HEK293 (cell line): Measurements from ENCODE around the gene POLR1B.
"Not testable (repeated sequence)": the region's sequence is repeated elsewhere in the genome, so short reads cannot be mapped to it uniquely, and the experiment has no call there.

Source experiments
- CTCF ChIA-PET: fragments of 350-600 bp; formaldehyde crosslinking; extraction: SDS; loops from one replicate; lab custom pipeline; 2021; ENCODE audit warnings: antibody characterized with exemption; lab: Yijun Ruan, JAX
- POLR2A ChIA-PET: fragments of 300-600 bp; formaldehyde crosslinking; extraction: SDS; loops from one replicate; lab custom pipeline; 2020; ENCODE audit warnings: antibody characterized with exemption, inconsistent platforms; lab: Yijun Ruan, JAX
- H3K27ac ChIP-seq: fragments of 200-500 bp; sonication (Bioruptor generic); 2 replicates; pipeline ENCODE4 v1.5.1; 2014; ENCODE audit warnings: low read depth, low read length, control low read depth, inconsistent platforms; ENCODE audit errors: extremely low read depth
- H3K36me3 ChIP-seq, 2 experiments: fragments of 200-500 bp in 1 of 2; sonication (Bioruptor generic) in 1 of 2; 1 replicate in 1 of 2; 2 replicates in 1 of 2; pipeline ENCODE4 v1.5.1; 2014 to 2017; ENCODE audit warnings: inconsistent platforms in 2 of 2, low read length in 2 of 2; ENCODE audit not compliant: control insufficient read depth in 2 of 2, insufficient read depth in 1 of 2
- H3K4me1 ChIP-seq: fragments of 200-500 bp; sonication (Bioruptor generic); 2 replicates; pipeline ENCODE4 v1.5.1; 2014; ENCODE audit warnings: mild to moderate bottlenecking, low read length, inconsistent platforms; ENCODE audit not compliant: control insufficient read depth, insufficient read depth
- H3K4me3 ChIP-seq: 2 replicates; pipeline ENCODE4 v1.5.1; 2011; ENCODE audit warnings: low read depth, mild to moderate bottlenecking, control low read depth, low read length, moderate library complexity
- H3K9me3 ChIP-seq: fragments of 200-500 bp; sonication (Bioruptor generic); 2 replicates; pipeline ENCODE4 v1.5.1; 2014; ENCODE audit warnings: low read depth, low read length, inconsistent platforms; ENCODE audit not compliant: control insufficient read depth, insufficient read depth
- FEZF1 ChIP-seq: fragments of 450-650 bp; formaldehyde crosslinking; IDR thresholded peaks from 2 replicates; pipeline ENCODE4 v1.5.1; 2016; ENCODE audit warnings: missing biosample characterization, missing genetic modification characterization
- HIC1 ChIP-seq: fragments of 450-650 bp; formaldehyde crosslinking; IDR thresholded peaks from 2 replicates; pipeline ENCODE4 v1.5.1; 2016; ENCODE audit warnings: missing biosample characterization, missing genetic modification characterization
- MEIS1 ChIP-seq: sonication (generic); formaldehyde crosslinking; IDR thresholded peaks from 2 replicates; pipeline ENCODE4 v1.8.1; 2022; ENCODE audit warnings: missing genetic modification reagents, mild to moderate bottlenecking, borderline replicate concordance
- PRDM4 ChIP-seq: fragments of 450-650 bp; formaldehyde crosslinking; IDR thresholded peaks from 2 replicates; pipeline ENCODE4 v1.5.1; 2017; ENCODE audit warnings: missing biosample characterization, missing genetic modification characterization
- REPIN1 ChIP-seq: fragments of 450-650 bp; formaldehyde crosslinking; IDR thresholded peaks from 2 replicates; pipeline ENCODE4 v1.5.1; 2017; ENCODE audit warnings: missing biosample characterization, missing genetic modification characterization, low read depth
- SCRT2 ChIP-seq: fragments of 450-650 bp; formaldehyde crosslinking; IDR thresholded peaks from 2 replicates; pipeline ENCODE4 v1.5.1; 2016; ENCODE audit warnings: missing biosample characterization, missing genetic modification characterization
- YY1 ChIP-seq: fragments of 450-650 bp; formaldehyde crosslinking; IDR thresholded peaks from 2 replicates; pipeline ENCODE4 v1.5.1; 2018; ENCODE audit warnings: missing biosample characterization, missing genetic modification characterization
- ZBTB26 ChIP-seq: fragments of 450-650 bp; formaldehyde crosslinking; optimal IDR thresholded peaks from 2 replicates; pipeline ENCODE3; 2016; ENCODE audit warnings: missing biosample characterization, mild to moderate bottlenecking, missing genetic modification characterization
- ZIC2 ChIP-seq: fragments of 450-650 bp; formaldehyde crosslinking; IDR thresholded peaks from 2 replicates; pipeline ENCODE4 v1.5.1; 2016; ENCODE audit warnings: missing biosample characterization, missing genetic modification characterization
- ZNF157 ChIP-seq: fragments of 450-650 bp; formaldehyde crosslinking; IDR thresholded peaks from 2 replicates; pipeline ENCODE4 v1.5.1; 2016; ENCODE audit warnings: missing biosample characterization, missing genetic modification characterization
- ZNF24 ChIP-seq: fragments of 450-650 bp; formaldehyde crosslinking; IDR thresholded peaks from 2 replicates; pipeline ENCODE4 v1.5.1; 2016; ENCODE audit warnings: missing biosample characterization, missing genetic modification characterization
- ZNF37A ChIP-seq: fragments of 450-650 bp; IDR thresholded peaks from 2 replicates; pipeline ENCODE4 v1.5.1; 2018; ENCODE audit warnings: missing biosample characterization, missing genetic modification characterization
- ZNF394 ChIP-seq: fragments of 450-650 bp; formaldehyde crosslinking; IDR thresholded peaks from 2 replicates; pipeline ENCODE4 v1.5.1; 2016; ENCODE audit warnings: missing biosample characterization, missing genetic modification characterization, mild to moderate bottlenecking, moderate library complexity, borderline replicate concordance
- ZNF549 ChIP-seq: fragments of 450-650 bp; IDR thresholded peaks from 2 replicates; pipeline ENCODE4 v1.5.1; 2018; ENCODE audit warnings: missing biosample characterization, missing genetic modification characterization, mild to moderate bottlenecking, inconsistent platforms, moderate library complexity
- ZNF571 ChIP-seq: fragments of 450-650 bp; formaldehyde crosslinking; IDR thresholded peaks from 2 replicates; pipeline ENCODE4 v1.5.0; 2017; ENCODE audit warnings: missing biosample characterization, missing genetic modification characterization
- ZNF600 ChIP-seq: fragments of 450-650 bp; formaldehyde crosslinking; IDR thresholded peaks from 2 replicates; pipeline ENCODE4 v1.5.1; 2016; ENCODE audit warnings: missing biosample characterization, missing genetic modification characterization
- ZNF610 ChIP-seq: fragments of 450-650 bp; formaldehyde crosslinking; IDR thresholded peaks from 2 replicates; pipeline ENCODE4 v1.5.1; 2016; ENCODE audit warnings: missing biosample characterization, missing genetic modification characterization, borderline replicate concordance
- ZNF626 ChIP-seq: fragments of 450-650 bp; sonication (Bioruptor Pico); formaldehyde crosslinking; IDR thresholded peaks from 2 replicates; pipeline ENCODE4 v1.5.1; 2018; ENCODE audit warnings: missing biosample characterization, missing genetic modification characterization, inconsistent platforms
- ZNF837 ChIP-seq: fragments of 450-650 bp; formaldehyde crosslinking; IDR thresholded peaks from 2 replicates; pipeline ENCODE4 v1.5.1; 2016; ENCODE audit warnings: missing biosample characterization, missing genetic modification characterization
- TF ChIP-seq, protein P1 (sequence below): fragments of 450-650 bp; formaldehyde crosslinking; IDR thresholded peaks from 2 replicates; pipeline ENCODE4 v1.5.1; 2016; ENCODE audit warnings: missing biosample characterization, missing genetic modification characterization
- TF ChIP-seq, protein P2 (sequence below): fragments of 450-650 bp; formaldehyde crosslinking; IDR thresholded peaks from 2 replicates; pipeline ENCODE4 v1.5.1; 2017; ENCODE audit warnings: missing biosample characterization, missing genetic modification characterization
- TF ChIP-seq, protein P3 (sequence below): fragments of 450-650 bp; formaldehyde crosslinking; IDR thresholded peaks from 2 replicates; pipeline ENCODE4 v1.5.1; 2017; ENCODE audit warnings: missing biosample characterization, missing genetic modification characterization

Gene POLR1B

DNA sequence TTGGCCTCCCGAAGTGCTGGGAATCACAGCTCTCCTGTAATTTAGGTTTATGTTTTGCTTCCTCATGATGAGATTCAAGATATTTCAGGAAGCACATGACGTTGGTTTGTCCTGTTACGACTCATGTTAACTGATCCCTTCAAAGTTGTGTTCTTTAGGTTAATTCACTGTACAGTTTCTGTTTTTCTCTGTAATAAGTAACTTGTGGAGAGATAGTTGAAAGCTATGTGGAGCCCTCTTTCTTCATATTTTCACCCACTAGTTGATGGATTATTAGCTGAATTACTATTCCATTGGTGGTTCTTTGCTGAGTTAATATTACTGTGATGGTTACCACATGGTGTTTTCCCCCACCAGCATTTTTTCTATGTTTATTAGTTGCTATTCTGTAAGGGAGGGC is 23.8 kb downstream of the POLR1B start (continued):
- TF ChIP-seq, protein P1, sequence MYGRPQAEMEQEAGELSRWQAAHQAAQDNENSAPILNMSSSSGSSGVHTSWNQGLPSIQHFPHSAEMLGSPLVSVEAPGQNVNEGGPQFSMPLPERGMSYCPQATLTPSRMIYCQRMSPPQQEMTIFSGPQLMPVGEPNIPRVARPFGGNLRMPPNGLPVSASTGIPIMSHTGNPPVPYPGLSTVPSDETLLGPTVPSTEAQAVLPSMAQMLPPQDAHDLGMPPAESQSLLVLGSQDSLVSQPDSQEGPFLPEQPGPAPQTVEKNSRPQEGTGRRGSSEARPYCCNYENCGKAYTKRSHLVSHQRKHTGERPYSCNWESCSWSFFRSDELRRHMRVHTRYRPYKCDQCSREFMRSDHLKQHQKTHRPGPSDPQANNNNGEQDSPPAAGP (tag by site-specific recombination): no peak
- TF ChIP-seq MEIS1 (CRISPR knock-in tag) (no peak), ZNF600 (tag by site-specific recombination) (no peak), ZIC2 (no peak), ZNF626 (tag by site-specific recombination) (no peak)

DNA sequence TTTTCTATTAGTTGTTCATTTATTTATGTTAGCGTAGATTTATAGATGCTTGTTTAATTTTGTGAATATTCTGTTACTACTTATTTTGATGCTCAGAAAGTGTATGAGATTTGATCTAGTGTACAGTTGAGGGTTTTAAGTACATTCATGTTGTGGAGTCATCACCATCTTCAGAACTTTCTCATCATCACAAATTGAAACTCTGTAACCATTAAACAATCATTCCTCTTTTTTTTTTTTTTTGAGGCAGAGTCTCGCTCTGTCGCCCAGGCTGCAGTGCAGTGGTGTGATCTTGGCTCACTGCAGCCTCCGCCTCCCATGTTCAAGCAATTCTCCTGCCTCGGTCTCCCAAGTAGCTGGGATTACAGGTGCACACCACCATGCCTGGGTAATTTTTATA is 24.2 kb downstream of the POLR1B start:
- H3K9me3 ChIP-seq, H3K27ac ChIP-seq, H3K4me1 ChIP-seq, H3K4me3 ChIP-seq, POLR2A ChIA-PET: not testable (repeated sequence)
- CTCF ChIA-PET: interaction anchor here (0.7 to 1.2 kb wide), 2 partner anchors 76 to 375 kb away, joined by 3 to 6 read pairs; no protein-coding TSS in a partner anchor
- peaks cover 64 to 93% of the 10 kb centered on the region in 2 experiments for H3K36me3 ChIP-seq

DNA sequence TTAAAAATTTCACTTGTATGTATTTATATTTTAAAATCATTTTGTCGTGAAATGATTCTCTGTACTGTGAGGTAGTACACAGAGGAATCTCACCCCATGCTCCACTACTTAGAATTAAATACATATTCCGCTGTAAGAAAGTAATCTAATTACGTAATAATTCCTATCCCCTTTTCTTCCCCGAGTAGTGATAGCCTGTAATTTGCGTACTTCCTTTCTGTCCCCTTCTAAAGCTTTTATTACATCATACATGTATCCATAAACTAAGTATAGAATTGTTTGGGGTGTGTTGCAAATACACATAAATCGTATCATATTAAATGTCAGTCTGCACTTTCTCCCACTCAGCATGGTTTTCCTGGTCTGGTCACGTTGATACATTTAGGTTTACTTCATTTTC is 29.7 kb downstream of the POLR1B start:
- no peak overlapping the region for H3K4me3 ChIP-seq
- H3K36me3 ChIP-seq: peaks cover 70 to 99% of the 10 kb centered on the region in 2 experiments
- ChIA-PET POLR2A (no interaction called here), CTCF (interaction anchor here (0.6 kb wide), 2 partner anchors 102 to 444 kb away, joined by 3 read pairs; no protein-coding TSS in a partner anchor)
- H3K9me3 ChIP-seq: no peaks in the 10 kb centered on the region
- no peaks in the 10 kb centered on the region for H3K4me1 ChIP-seq
- TF ChIP-seq ZNF837 (tag by site-specific recombination) (no peak), ZNF394 (tag by site-specific recombination) (no peak), PRDM4 (tag by site-specific recombination) (no peak), ZNF157 (tag by site-specific recombination) (no peak), HIC1 (tag by site-specific recombination) (no peak), REPIN1 (tag by site-specific recombination) (no peak), ZNF549 (no peak), YY1 (tag by site-specific recombination) (no peak), SCRT2 (tag by site-specific recombination) (no peak), ZNF610 (tag by site-specific recombination) (no peak), ZBTB26 (no peak), ZNF24 (no peak), ZNF571 (no peak), FEZF1 (tag by site-specific recombination) (no peak), ZNF37A (tag by site-specific recombination) (no peak)
- TF ChIP-seq, protein P2, sequence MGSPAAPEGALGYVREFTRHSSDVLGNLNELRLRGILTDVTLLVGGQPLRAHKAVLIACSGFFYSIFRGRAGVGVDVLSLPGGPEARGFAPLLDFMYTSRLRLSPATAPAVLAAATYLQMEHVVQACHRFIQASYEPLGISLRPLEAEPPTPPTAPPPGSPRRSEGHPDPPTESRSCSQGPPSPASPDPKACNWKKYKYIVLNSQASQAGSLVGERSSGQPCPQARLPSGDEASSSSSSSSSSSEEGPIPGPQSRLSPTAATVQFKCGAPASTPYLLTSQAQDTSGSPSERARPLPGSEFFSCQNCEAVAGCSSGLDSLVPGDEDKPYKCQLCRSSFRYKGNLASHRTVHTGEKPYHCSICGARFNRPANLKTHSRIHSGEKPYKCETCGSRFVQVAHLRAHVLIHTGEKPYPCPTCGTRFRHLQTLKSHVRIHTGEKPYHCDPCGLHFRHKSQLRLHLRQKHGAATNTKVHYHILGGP (tag by site-specific recombination): no peak
- TF ChIP-seq, protein P3, sequence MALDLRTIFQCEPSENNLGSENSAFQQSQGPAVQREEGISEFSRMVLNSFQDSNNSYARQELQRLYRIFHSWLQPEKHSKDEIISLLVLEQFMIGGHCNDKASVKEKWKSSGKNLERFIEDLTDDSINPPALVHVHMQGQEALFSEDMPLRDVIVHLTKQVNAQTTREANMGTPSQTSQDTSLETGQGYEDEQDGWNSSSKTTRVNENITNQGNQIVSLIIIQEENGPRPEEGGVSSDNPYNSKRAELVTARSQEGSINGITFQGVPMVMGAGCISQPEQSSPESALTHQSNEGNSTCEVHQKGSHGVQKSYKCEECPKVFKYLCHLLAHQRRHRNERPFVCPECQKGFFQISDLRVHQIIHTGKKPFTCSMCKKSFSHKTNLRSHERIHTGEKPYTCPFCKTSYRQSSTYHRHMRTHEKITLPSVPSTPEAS (tag by site-specific recombination): no peak
- H3K27ac ChIP-seq: no peak overlapping the region
